HL-60 (cell line): Measurements from ENCODE around the gene SMAD1.
"Not testable (repeated sequence)": the region's sequence is repeated elsewhere in the genome, so short reads cannot be mapped to it uniquely, and the experiment has no call there.

Experiments used
- CTCF ChIP-seq: IDR thresholded peaks from one replicate; pipeline ENCODE4 v1.5.1; 2011; ENCODE audit warnings: low read length, control low read depth, inconsistent platforms; ENCODE audit not compliant: insufficient read depth
- REST ChIP-seq: IDR thresholded peaks from 2 replicates; pipeline ENCODE4 v1.6.1; 2012; ENCODE audit warnings: low read depth; ENCODE audit not compliant: insufficient replicate concordance
- SPI1 ChIP-seq: IDR thresholded peaks from 2 replicates; pipeline ENCODE4 v1.6.1; 2012; ENCODE audit warnings: low read depth, mild to moderate bottlenecking, borderline replicate concordance

- TF ChIP-seq REST, CTCF, SPI1: not testable (repeated sequence)
Measured at GRCh38 chr4:145574546-145574945, 92.9 kb downstream of the SMAD1 start.
